ENCODE measurements around the gene LPP.

GRCh38 chr3:188845514-188845913 is 691.6 kb downstream of the LPP start:
- TF ChIP-seq ATF6 (CRISPR knock-in tag; IDR thresholded peaks at IDR 0.05) (no peak), POLR2A (conservative IDR thresholded peaks at IDR 0.05) (no peak), CTCF (IDR thresholded peaks at IDR 0.05 in 2 of 3, conservative IDR thresholded peaks at IDR 0.05 in 1 of 3; ENCODE audit: insufficient read depth in 2 of 3, low read depth in 1 of 3, low read length in 3 of 3) (no peak)

Measured in K562 (cell line).